NCI-H1930 (cell line): ENCODE measurements around the gene WDR7.

ENCODE experiments used
- DNase-seq, 2 experiments: peaks; one replicate each; lab custom pipeline; 2025; lab: John Stamatoyannopoulos, UW

Gene WDR7

DNA sequence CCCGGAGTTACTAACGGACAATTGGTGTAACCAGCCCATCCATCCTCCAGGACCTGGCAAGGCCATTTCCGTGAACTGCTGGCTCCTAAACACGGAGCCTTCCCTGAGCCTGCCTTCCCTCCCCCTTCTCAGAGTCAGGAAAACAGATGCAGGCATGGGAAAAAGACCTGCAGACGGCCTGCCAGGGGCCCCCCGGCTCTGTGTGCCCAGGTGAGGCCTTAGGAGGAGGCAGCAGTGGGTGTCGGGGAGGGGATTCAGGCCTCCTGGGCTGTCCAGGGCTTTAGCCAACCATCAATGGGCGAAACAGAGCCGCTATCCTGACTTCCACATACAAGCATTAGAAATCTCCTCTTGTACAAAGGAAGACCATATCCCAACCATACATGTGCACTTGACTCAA lies 427.5 kb downstream of the WDR7 start:
- no peak for DNase-seq

GRCh38 chr18:57080479-57080878 lies 429.3 kb downstream of the WDR7 start:
- no peak for DNase-seq

GRCh38 chr18:57081899-57082298 lies 430.7 kb downstream of the WDR7 start:
- DNase-seq = no peak

DNA sequence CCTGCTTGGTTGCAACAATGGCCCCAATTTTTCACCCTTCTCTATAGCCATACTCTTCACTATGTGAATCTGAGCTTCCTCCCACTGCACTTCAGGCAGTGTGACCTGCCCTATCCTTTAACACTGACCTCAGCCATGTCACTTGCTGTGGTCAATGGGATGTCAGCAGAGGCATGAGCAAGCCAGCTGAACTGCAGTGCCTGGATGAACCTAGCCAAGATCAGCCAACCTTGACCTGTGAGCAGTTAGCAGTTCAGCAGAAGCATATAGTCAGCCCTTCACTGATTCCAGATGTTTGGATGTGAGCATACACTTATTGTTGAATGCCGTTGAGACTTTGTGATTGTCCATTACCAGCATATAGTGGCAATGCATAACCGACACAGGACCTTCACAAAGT lies 432.3 kb downstream of the WDR7 start:
- DNase-seq = no peak

DNA sequence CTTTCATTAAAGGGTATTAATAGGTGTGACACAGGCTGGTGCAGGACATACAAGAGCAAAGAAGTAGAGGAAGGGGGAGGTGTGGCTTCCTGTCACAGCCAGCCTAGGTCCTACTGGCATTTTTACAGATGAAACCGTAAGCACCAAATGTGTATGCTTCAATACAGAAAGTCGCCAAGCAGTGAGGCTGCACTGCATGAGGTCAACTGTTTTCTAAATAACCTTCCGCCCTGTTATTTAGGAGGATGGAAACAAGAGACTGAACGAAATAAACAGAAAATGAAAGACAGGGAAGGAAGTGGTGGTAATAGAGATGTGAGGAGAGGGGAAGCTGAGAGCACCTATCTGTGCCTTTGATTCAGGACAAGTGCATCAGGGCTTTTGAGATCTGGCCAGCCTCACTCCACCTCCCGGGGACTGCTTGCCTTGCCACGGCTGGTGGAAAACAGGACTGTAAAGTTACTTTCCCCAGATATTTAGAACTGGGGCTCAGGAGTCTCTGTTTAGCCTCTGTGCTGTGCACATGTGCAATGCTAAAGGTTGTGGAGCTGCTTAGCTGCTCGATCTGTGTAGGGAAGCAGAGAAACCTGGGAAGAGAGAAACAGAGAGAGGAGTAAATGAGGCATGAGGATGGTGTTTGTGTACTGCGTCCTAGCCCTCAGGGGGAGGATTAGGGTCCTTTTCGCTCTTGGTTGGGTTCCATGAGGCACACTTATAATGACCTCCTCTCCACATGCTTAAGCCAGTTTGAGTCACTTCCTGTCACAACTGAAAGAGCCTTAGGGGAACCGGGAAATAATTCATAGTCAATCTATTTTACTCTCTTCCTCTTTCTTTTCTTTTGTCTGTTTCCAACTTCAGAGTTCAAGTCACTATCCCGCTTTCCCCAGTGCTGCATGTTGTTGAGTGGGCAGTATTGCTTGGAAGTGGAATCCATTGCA lies 433.4 kb downstream of the WDR7 start:
- DNase-seq = no peak

DNA sequence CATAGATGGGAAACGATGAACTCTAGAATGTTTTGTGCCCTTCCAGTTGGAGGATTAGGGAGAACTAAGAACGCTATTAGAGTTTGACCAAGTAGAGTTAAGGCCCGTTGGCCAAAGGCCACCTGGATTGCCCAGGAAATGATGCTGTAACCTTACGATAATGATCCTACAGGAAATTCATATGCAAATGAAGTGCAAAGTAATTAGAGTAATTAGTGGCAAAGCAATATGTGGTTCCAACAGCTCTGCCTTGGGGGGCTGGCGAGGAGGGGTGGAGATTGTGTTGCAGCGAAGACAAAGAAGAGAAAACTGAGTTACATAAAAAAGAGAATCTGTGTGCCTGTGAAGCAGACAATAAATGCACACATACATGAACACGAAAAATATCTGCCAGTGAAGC lies 434.2 kb downstream of the WDR7 start:
- DNase-seq = no peak

- no peak for DNase-seq
Observed at GRCh38 chr18:57086163-57086562, 435.0 kb downstream of the WDR7 start.
